ENCODE measurements around the gene FCRL6.

FCRL6 gene

GRCh38 chr1:159800177-159800930 lies 1.8 kb upstream of the FCRL6 start:
- DNase-seq, result peak; percentile 48

GRCh38 chr1:159803956-159804689 lies 2.0 kb downstream of the FCRL6 start:
- no peak for DNase-seq

- no peak for DNase-seq
Measured at GRCh38 chr1:159804924-159805323, 2.8 kb downstream of the FCRL6 start.

GRCh38 chr1:159815926-159816325 lies 13.8 kb downstream of the FCRL6 start:
- DNase-seq, result no peak

GRCh38 chr1:159817276-159818041 lies 15.3 kb downstream of the FCRL6 start:
- no peak for DNase-seq

GRCh38 chr1:159821171-159821867 lies 19.2 kb downstream of the FCRL6 start:
- no peak for DNase-seq

GRCh38 chr1:159823406-159823805 lies 21.2 kb downstream of the FCRL6 start:
- DNase-seq, result no peak

GRCh38 chr1:159825564-159825963 lies 23.4 kb downstream of the FCRL6 start:
- no peak for DNase-seq

- DNase-seq, result peak; percentile 59
Measured at GRCh38 chr1:159826441-159827101, 24.4 kb downstream of the FCRL6 start, which contains the start of gene SLAMF8. SLAMF8 (plus strand) TSS chr1:159826873; CDS start chr1:159826899, 26 bp downstream.

GRCh38 chr1:159827102-159827490 lies 24.9 kb downstream of the FCRL6 start:
- DNase-seq, result no peak

GRCh38 chr1:159827549-159827948 lies 25.4 kb downstream of the FCRL6 start:
- no peak for DNase-seq

- no peak for DNase-seq
Measured at GRCh38 chr1:159828176-159828575, 26.0 kb downstream of the FCRL6 start.

- no peak for DNase-seq
Measured at GRCh38 chr1:159828581-159829272, 26.6 kb downstream of the FCRL6 start.

- peak; percentile 45 for DNase-seq
Measured at GRCh38 chr1:159829273-159829634, 27.1 kb downstream of the FCRL6 start.

- DNase-seq, result no peak
Measured at GRCh38 chr1:159829822-159830465, 27.8 kb downstream of the FCRL6 start.

GRCh38 chr1:159830722-159831121 lies 28.6 kb downstream of the FCRL6 start:
- DNase-seq, result no peak

- no peak for DNase-seq
Measured at GRCh38 chr1:159831412-159832141, 29.4 kb downstream of the FCRL6 start.

GRCh38 chr1:159832309-159832708 lies 30.1 kb downstream of the FCRL6 start:
- DNase-seq, result no peak

GRCh38 chr1:159835356-159835755 lies 33.2 kb downstream of the FCRL6 start:
- DNase-seq, result no peak

- DNase-seq, result no peak
Measured at GRCh38 chr1:159835862-159836525, 33.8 kb downstream of the FCRL6 start.
